GM18907 (cell line): ENCODE measurements around the gene VPS13D.
"Not testable (repeated sequence)": the region's sequence is repeated elsewhere in the genome, so short reads cannot be mapped to it uniquely, and the experiment has no call there.

ENCODE experiments used
- ATAC-seq: cut with Tn5 transposase; IDR thresholded peaks from one replicate; pipeline ENCODE4 v1.9.1; 2021; ENCODE audit warnings: mild to moderate bottlenecking, moderate library complexity; ENCODE audit not compliant: unreplicated experiment

Gene VPS13D

GRCh38 chr1:12359359-12360133, 129.7 kb downstream of the VPS13D start:
- no peak for ATAC-seq

GRCh38 chr1:12368646-12369045, 138.8 kb downstream of the VPS13D start:
- ATAC-seq, result no peak

- no peak for ATAC-seq
These were observed 139.4 kb downstream of the VPS13D start for GRCh38 chr1:12369258-12369657.

GRCh38 chr1:12370333-12370975, 140.6 kb downstream of the VPS13D start:
- no peak for ATAC-seq

- ATAC-seq, result no peak
These were observed 141.2 kb downstream of the VPS13D start for GRCh38 chr1:12371053-12371452.

GRCh38 chr1:12372180-12372579, 142.3 kb downstream of the VPS13D start:
- no peak for ATAC-seq

GRCh38 chr1:12372761-12373160, 142.9 kb downstream of the VPS13D start:
- no peak for ATAC-seq

- no peak for ATAC-seq
These were observed 145.5 kb downstream of the VPS13D start for GRCh38 chr1:12375133-12375829.

- ATAC-seq, result no peak
These were observed 146.6 kb downstream of the VPS13D start for GRCh38 chr1:12376236-12377045.

GRCh38 chr1:12380326-12381249, 150.8 kb downstream of the VPS13D start:
- no peak for ATAC-seq

GRCh38 chr1:12383001-12383400, 153.2 kb downstream of the VPS13D start:
- ATAC-seq, result no peak

GRCh38 chr1:12383786-12384185, 154.0 kb downstream of the VPS13D start:
- no peak for ATAC-seq

GRCh38 chr1:12384836-12385456, 155.1 kb downstream of the VPS13D start:
- ATAC-seq, result no peak

GRCh38 chr1:12386130-12386529, 156.3 kb downstream of the VPS13D start:
- ATAC-seq, result no peak

GRCh38 chr1:12387641-12388040, 157.8 kb downstream of the VPS13D start:
- ATAC-seq, result no peak

GRCh38 chr1:12390296-12390695, 160.5 kb downstream of the VPS13D start:
- ATAC-seq, result not testable (repeated sequence)

- no peak for ATAC-seq
These were observed 167.9 kb downstream of the VPS13D start for GRCh38 chr1:12397462-12398450.

GRCh38 chr1:12398479-12398878, 168.6 kb downstream of the VPS13D start:
- ATAC-seq, result no peak
